HUES6 (cell line): ENCODE measurements around the gene TJP3.

Source experiments
- H3K27ac ChIP-seq: 2 replicates; pipeline ENCODE4 v1.7.0; 2013; ENCODE audit warnings: low read depth, mild to moderate bottlenecking, low read length, inconsistent platforms
- H3K27me3 ChIP-seq: 2 replicates; pipeline ENCODE4 v1.6.1; 2013; ENCODE audit warnings: low read length; ENCODE audit not compliant: control insufficient read depth, insufficient read depth
- H3K36me3 ChIP-seq: 2 replicates; pipeline ENCODE4 v1.6.1; 2013; ENCODE audit warnings: low read length; ENCODE audit not compliant: control insufficient read depth, insufficient read depth
- H3K4me1 ChIP-seq: 2 replicates; pipeline ENCODE4 v1.6.1; 2013; ENCODE audit warnings: low read length; ENCODE audit not compliant: control insufficient read depth, insufficient read depth
- H3K4me3 ChIP-seq: 2 replicates; pipeline ENCODE4 v1.5.1; 2013; ENCODE audit warnings: low read depth, low read length
- H3K9ac ChIP-seq: one replicate; pipeline ENCODE4 v1.6.1; 2013; ENCODE audit warnings: mild to moderate bottlenecking, low read length
- H3K9me3 ChIP-seq: 2 replicates; pipeline ENCODE4 v1.6.1; 2013; ENCODE audit warnings: low read depth, low read length; ENCODE audit not compliant: control insufficient read depth, insufficient read depth

TJP3 gene

DNA sequence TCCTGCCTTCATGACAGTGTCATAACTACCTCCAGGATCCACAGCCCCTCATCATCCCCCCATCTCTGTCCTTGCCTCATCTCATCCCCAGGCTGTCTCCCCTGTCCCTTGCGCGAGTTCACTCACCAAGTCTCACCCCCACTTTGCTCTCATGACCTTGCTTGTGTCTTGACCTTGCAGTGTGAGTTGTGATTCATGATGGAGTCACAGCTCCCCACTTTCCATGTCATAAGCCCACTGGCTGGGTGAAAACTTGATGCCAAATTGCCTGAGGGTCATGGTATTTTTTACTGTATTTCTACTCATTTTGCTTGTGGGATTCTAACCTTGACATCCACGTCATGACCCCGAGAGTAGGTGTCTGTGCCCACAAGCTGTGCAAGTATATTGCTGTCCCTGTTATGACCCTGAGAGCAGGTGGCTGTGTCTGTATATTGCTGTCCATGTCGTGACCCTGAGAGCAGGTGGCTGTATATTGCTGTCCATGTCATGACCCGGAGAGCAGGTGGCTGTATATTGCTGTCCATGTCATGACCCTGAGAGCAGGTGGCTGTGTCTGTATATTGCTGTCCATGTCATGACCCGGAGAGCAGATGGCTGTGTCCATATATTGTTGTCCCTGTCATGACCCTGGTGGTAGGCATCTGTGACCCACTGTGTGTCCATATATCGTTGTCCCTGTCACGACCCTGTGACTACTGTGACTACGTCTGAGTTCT is 29.5 kb downstream of the TJP3 start:
- Histone ChIP-seq H3K4me3 (no peak overlapping the region), H3K27me3 (no peaks in the 10 kb centered on the region), H3K9ac (no peak overlapping the region), H3K9me3 (no peaks in the 10 kb centered on the region), H3K27ac (no peak overlapping the region), H3K36me3 (peaks cover 30% of the 10 kb centered on the region), H3K4me1 (no peaks in the 10 kb centered on the region)

GRCh38 chr19:3738477-3739220 is 30.5 kb downstream of the TJP3 start:
- H3K36me3 ChIP-seq: peaks cover 28% of the 10 kb centered on the region
- no peaks in the 10 kb centered on the region for H3K4me1 ChIP-seq
- no peak overlapping the region for H3K4me3 ChIP-seq
- H3K27ac ChIP-seq: no peak overlapping the region
- H3K9ac ChIP-seq: no peak overlapping the region
- H3K9me3 ChIP-seq: no peaks in the 10 kb centered on the region
- H3K27me3 ChIP-seq: no peaks in the 10 kb centered on the region

DNA sequence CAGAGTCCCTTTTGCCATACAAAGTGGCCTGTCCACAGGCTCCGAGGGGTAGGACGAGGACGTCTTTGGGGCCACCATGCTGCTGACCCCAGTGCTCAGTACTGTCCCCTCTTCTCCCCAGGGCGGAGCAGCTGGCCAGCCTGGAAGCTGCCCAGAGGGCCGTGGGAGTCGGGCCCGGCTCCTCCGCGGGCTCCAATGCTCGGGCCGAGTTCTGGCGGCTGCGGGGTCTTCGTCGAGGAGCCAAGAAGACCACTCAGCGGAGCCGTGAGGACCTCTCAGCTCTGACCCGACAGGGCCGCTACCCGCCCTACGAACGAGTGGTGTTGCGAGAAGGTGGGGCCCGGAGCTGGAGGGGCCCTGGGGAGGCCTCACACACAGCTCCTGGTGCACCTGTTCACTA is 32.2 kb downstream of the TJP3 start:
- no peaks in the 10 kb centered on the region for H3K4me1 ChIP-seq
- no peaks in the 10 kb centered on the region for H3K27me3 ChIP-seq
- no peaks in the 10 kb centered on the region for H3K9me3 ChIP-seq
- H3K9ac ChIP-seq: no peak overlapping the region
- no peak overlapping the region for H3K27ac ChIP-seq
- H3K36me3 ChIP-seq: peaks cover 23% of the 10 kb centered on the region
- no peak overlapping the region for H3K4me3 ChIP-seq

DNA sequence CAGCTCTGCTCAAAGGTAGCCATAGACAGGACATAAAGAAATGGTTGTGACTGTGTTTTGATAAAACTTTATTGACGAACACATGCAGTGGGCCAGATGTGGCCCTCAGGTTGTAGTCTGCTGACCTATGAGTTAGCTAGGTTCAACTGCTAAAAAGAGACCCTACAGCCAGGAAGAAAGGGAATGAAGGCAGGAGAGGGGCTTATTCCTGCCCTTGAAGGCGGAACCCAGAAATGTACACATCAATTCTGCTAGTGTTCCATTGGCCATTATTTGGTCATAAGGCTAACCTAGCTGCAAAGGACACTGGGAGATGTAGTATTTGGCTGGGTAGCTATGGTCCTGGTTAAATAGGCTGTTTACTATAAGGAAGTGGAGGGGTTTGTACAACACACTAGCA is 35.3 kb downstream of the TJP3 start:
- H3K9me3 ChIP-seq: no peaks in the 10 kb centered on the region
- no peak overlapping the region for H3K27ac ChIP-seq
- H3K4me3 ChIP-seq: no peak overlapping the region
- H3K27me3 ChIP-seq: no peaks in the 10 kb centered on the region
- no peak overlapping the region for H3K9ac ChIP-seq
- no peaks in the 10 kb centered on the region for H3K4me1 ChIP-seq
- H3K36me3 ChIP-seq: peaks cover 4% of the 10 kb centered on the region

DNA sequence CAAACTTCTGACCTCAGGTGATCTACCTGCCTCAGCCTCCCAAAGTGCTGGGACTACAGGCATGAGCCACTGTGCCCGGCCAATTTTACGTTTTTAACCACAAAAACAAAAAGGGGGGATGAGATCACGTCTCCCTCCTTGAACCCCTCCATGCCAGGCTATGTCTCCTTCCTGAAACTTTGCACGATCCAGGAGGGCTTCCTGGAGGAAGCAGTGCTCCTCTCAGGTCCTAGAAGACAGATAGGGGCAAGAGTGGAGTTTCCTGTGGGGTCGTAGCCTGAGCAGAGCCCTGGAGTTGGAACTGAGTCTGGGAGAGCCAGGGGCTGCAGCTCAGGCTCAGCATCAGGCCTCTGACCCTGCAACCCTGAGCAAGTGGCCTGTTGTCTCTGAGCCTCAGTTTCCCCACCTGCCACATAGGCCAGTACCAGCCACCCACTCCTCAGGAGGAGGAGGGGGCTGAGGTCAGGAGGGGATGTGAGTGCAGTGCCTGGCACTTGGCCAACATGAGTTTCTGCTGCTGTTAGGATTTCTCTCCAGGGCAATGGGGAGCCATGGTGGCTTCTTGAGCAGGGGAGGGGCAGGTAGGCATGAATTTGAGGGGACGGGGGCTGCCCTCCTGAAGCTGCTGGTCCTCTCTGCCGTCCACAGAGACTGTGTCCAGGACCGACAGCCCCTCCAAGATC is 37.3 kb downstream of the TJP3 start:
- Histone ChIP-seq H3K4me3 (no peak overlapping the region), H3K36me3 (peaks cover 13% of the 10 kb centered on the region), H3K4me1 (no peaks in the 10 kb centered on the region), H3K9me3 (no peaks in the 10 kb centered on the region), H3K27ac (no peak overlapping the region), H3K27me3 (no peaks in the 10 kb centered on the region), H3K9ac (no peak overlapping the region)

- no peaks in the 10 kb centered on the region for H3K9me3 ChIP-seq
- H3K27me3 ChIP-seq: no peaks in the 10 kb centered on the region
- H3K36me3 ChIP-seq: peaks cover 18% of the 10 kb centered on the region
- H3K9ac ChIP-seq: no peak overlapping the region
- no peak overlapping the region for H3K4me3 ChIP-seq
- no peaks in the 10 kb centered on the region for H3K4me1 ChIP-seq
- no peak overlapping the region for H3K27ac ChIP-seq
Observed at GRCh38 chr19:3746371-3747056, 38.3 kb downstream of the TJP3 start.

GRCh38 chr19:3748965-3749364 is 40.8 kb downstream of the TJP3 start:
- Histone ChIP-seq H3K4me3 (no peak overlapping the region), H3K27me3 (no peaks in the 10 kb centered on the region), H3K9ac (no peak overlapping the region), H3K9me3 (no peaks in the 10 kb centered on the region), H3K4me1 (no peaks in the 10 kb centered on the region), H3K36me3 (peaks cover 37% of the 10 kb centered on the region), H3K27ac (no peak overlapping the region)

GRCh38 chr19:3750211-3750610 is 42.0 kb downstream of the TJP3 start:
- Histone ChIP-seq H3K27ac (no peak overlapping the region), H3K4me3 (no peak overlapping the region), H3K4me1 (no peaks in the 10 kb centered on the region), H3K9ac (no peak overlapping the region), H3K27me3 (no peaks in the 10 kb centered on the region), H3K36me3 (peaks cover 37% of the 10 kb centered on the region), H3K9me3 (no peaks in the 10 kb centered on the region)

DNA sequence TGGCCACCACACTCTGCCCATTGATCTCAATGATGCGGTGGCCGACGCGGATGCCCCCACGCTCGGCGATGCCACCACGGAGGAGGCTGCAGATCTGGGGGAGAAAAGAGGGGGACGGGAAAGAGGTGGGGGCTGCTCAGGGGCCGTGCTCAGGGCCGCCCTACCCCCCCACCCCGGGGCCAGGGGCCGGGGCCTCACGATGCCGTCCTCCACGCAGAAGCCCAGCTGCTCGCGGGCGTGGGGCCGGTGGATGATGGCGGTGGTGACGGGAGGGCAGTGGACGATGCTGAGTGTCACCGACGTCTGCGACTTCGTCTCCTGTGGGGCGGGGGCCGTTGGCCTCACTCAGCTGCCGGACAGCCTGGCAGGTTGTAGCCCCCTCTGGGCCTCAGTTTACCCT is 43.1 kb downstream of the TJP3 start:
- H3K36me3 ChIP-seq: peaks cover 37% of the 10 kb centered on the region
- H3K27ac ChIP-seq: no peak overlapping the region
- no peak overlapping the region for H3K9ac ChIP-seq
- H3K27me3 ChIP-seq: no peaks in the 10 kb centered on the region
- no peaks in the 10 kb centered on the region for H3K4me1 ChIP-seq
- no peaks in the 10 kb centered on the region for H3K9me3 ChIP-seq
- H3K4me3 ChIP-seq: no peak overlapping the region

DNA sequence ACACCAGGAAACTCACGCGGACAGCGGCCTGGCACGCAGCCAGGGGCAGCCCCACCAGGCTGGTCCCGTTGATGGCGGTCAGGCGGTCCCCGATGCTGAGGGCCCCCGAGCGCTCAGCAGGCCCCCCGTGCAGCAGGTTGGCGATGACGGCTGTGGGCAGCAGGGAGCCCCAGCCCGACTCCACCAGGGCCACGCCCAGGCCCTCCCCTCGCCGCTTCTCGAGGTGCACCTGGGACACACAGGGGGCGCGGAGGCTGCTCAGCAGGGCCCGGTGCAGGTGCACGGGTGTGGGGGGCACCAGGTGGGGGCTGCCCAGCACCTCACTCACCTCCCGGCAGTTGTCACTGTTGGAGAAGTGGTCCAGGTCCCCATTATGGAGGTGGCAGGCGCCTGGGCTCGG is 44.3 kb downstream of the TJP3 start:
- Histone ChIP-seq H3K36me3 (peaks cover 38% of the 10 kb centered on the region), H3K4me1 (no peaks in the 10 kb centered on the region), H3K9me3 (no peaks in the 10 kb centered on the region), H3K27me3 (no peaks in the 10 kb centered on the region), H3K27ac (no peak overlapping the region), H3K9ac (no peak overlapping the region), H3K4me3 (no peak overlapping the region)
